PC-9 (cell line): ENCODE results near the gene IL1RAPL1. TPM values are rescaled to one million over a fixed set of nuclear protein-coding genes. Genes with fewer than 3 reads are reported as not detected.

Experiments
- BruUV-seq: library from RNA; stranded (reverse); fragments of 400-500 nt; replicated peaks from 2 replicates; lab custom pipeline; 2021; lab: Mats Ljungman, UMichigan
- CTCF ChIA-PET: fragments of 300-600 bp; sonication (Branson Sonifier 250); formaldehyde crosslinking; loops from one replicate; lab custom pipeline; 2022; ENCODE audit warnings: antibody characterized with exemption; lab: Charles Lee
- POLR2A ChIA-PET: fragments of 300-600 bp; sonication (Branson Sonifier 250); formaldehyde crosslinking; loops from one replicate; lab custom pipeline; 2022; ENCODE audit warnings: antibody characterized with exemption; ENCODE audit not compliant: unreplicated experiment; lab: Charles Lee
- DNase-seq, 2 experiments: peaks; one replicate each; pipeline versions ENCODE4 v3.0.0 to v3.0.0-alpha.2; 2015 to 2022; ENCODE audit warnings: mixed read lengths in 1 of 2
- H2AFZ ChIP-seq: fragments of 200-600 bp; sonication (generic); 2 replicates; pipeline ENCODE4 v1.8.1; 2017; ENCODE audit warnings: antibody characterized with exemption
- H3F3A ChIP-seq: fragments of 200-600 bp; sonication (generic); 2 replicates; pipeline ENCODE4 v1.8.1; 2017; ENCODE audit warnings: antibody characterized with exemption, mild to moderate bottlenecking, low read depth; ENCODE audit not compliant: insufficient read depth
- H3K27ac ChIP-seq: fragments of 200-600 bp; sonication (generic); 2 replicates; pipeline ENCODE4 v1.6.1; 2016; ENCODE audit warnings: mixed run types
- H3K27me3 ChIP-seq: fragments of 200-600 bp; sonication (generic); 2 replicates; pipeline ENCODE4 v1.6.1; 2016; ENCODE audit warnings: low read depth, mixed run types; ENCODE audit not compliant: insufficient read depth
- H3K36me3 ChIP-seq: fragments of 200-600 bp; sonication (generic); 2 replicates; pipeline ENCODE4 v1.6.1; 2016; ENCODE audit warnings: low read depth, mixed run types
- H3K4me1 ChIP-seq: fragments of 200-600 bp; sonication (generic); replicated peaks from 2 replicates; pipeline ENCODE4 v1.6.1; 2016; ENCODE audit warnings: mixed run types; ENCODE audit not compliant: insufficient read depth
- H3K4me2 ChIP-seq: fragments of 200-600 bp; sonication (generic); 2 replicates; pipeline ENCODE4 v1.6.1; 2017; ENCODE audit warnings: mixed run types
- H3K4me3 ChIP-seq: fragments of 200-600 bp; sonication (generic); 2 replicates; pipeline ENCODE4 v1.6.1; 2016; ENCODE audit warnings: mixed run types
- H3K79me2 ChIP-seq: fragments of 200-600 bp; sonication (generic); 2 replicates; pipeline ENCODE4 v1.6.1; 2017; ENCODE audit warnings: low read depth, mixed run types
- H3K9me2 ChIP-seq: fragments of 200-600 bp; sonication (generic); 2 replicates; pipeline ENCODE4 v1.8.1; 2017; ENCODE audit warnings: mild to moderate bottlenecking; ENCODE audit not compliant: insufficient read depth
- H3K9me3 ChIP-seq: fragments of 200-600 bp; sonication (generic); 2 replicates; pipeline ENCODE4 v1.8.1; 2016; ENCODE audit warnings: low read depth; ENCODE audit not compliant: insufficient read depth
- H4K20me1 ChIP-seq: fragments of 200-600 bp; sonication (generic); 2 replicates; pipeline ENCODE4 v1.8.1; 2017; ENCODE audit not compliant: insufficient read depth
- EZH2 ChIP-seq: fragments of 200-600 bp; sonication (generic); IDR thresholded peaks from 2 replicates; pipeline ENCODE4 v1.8.0; 2017; ENCODE audit warnings: antibody characterized with exemption, low read depth
- intact Hi-C: fragments of 100-400 bp; cut with micrococcal nuclease; formaldehyde crosslinking; loops from one replicate; pipeline ENCODE4 v1.10.0; 2022; ENCODE audit not compliant: unreplicated experiment
- total RNA-seq: library from RNA; stranded (reverse); gene quantifications from 2 replicates; pipeline ENCODE4 v1.2.3, GENCODE V29; 2021
- TF ChIP-seq, protein P1 (sequence below): fragments of 200-600 bp; sonication (generic); conservative IDR thresholded peaks from 2 replicates; pipeline ENCODE4 v1.6.1; 2017; ENCODE audit warnings: mixed run types, antibody characterized with exemption, mild to moderate bottlenecking, moderate library complexity

The IL1RAPL1 gene
- total RNA-seq, 1 experiment from 2014 or later: 0.26 TPM

GRCh38 chrX:29067351-29067750 is 480.1 kb downstream of the IL1RAPL1 start:
- no peaks in the 10 kb centered on the region for H3K4me1 ChIP-seq
- TF ChIP-seq, protein P1, sequence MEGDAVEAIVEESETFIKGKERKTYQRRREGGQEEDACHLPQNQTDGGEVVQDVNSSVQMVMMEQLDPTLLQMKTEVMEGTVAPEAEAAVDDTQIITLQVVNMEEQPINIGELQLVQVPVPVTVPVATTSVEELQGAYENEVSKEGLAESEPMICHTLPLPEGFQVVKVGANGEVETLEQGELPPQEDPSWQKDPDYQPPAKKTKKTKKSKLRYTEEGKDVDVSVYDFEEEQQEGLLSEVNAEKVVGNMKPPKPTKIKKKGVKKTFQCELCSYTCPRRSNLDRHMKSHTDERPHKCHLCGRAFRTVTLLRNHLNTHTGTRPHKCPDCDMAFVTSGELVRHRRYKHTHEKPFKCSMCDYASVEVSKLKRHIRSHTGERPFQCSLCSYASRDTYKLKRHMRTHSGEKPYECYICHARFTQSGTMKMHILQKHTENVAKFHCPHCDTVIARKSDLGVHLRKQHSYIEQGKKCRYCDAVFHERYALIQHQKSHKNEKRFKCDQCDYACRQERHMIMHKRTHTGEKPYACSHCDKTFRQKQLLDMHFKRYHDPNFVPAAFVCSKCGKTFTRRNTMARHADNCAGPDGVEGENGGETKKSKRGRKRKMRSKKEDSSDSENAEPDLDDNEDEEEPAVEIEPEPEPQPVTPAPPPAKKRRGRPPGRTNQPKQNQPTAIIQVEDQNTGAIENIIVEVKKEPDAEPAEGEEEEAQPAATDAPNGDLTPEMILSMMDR: no peak
- TF ChIP-seq EZH2: no peak
- BruUV-seq: no TSS peak
- DNase-seq: no peak
- ChIA-PET CTCF (no interaction called here), POLR2A (no interaction called here)
- no peaks in the 10 kb centered on the region for H3K27me3 ChIP-seq
- H4K20me1 ChIP-seq: no peaks in the 10 kb centered on the region
- H3K4me2 ChIP-seq: no peak overlapping the region
- H2AFZ ChIP-seq: no peak overlapping the region
- H3K9me3 ChIP-seq: no peaks in the 10 kb centered on the region
- H3K27ac ChIP-seq: no peak overlapping the region
- H3K4me3 ChIP-seq: no peak overlapping the region
- no peaks in the 10 kb centered on the region for H3K79me2 ChIP-seq
- H3F3A ChIP-seq: no peaks in the 10 kb centered on the region
- H3K36me3 ChIP-seq: no peaks in the 10 kb centered on the region
- intact Hi-C loops: no loop called here
- no peaks in the 10 kb centered on the region for H3K9me2 ChIP-seq

DNA sequence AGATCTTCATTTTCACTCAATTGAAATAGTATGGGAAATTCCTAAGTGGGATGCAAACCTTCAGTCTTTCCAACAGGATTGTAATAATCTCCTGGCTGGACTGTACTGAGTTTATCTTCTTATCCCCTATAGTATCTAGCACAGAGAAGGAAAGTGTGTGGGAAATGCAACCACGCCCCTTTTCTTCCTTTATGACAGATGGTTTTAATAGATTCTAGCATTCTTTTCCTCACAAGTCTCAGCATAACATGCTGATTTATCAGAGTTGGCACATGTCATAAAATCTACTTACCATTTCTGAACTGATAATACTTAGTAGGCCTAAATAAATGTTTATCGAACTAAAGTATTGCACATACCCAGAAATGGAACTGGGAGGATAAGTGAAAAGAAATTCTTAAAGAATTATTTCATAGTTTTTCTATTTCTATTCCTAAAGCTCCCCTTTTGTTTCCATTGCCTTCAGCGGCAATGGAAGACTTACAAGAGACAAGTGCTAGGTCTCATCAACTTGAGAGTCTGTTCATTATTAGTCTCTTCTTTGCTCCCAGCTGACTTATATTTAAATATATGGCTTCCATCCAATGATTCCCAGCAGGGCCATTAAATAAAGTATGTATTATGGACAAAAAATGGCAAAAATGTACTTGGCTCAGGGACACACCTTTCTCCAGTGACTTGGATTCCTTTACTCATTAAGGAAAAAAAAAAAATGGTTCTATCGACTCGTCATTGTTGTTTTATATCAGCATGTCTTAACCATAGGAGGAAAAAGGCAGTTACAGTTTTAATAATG is 484.5 kb downstream of the IL1RAPL1 start:
- no TSS peak for BruUV-seq
- Histone ChIP-seq H3K9me2 (no peaks in the 10 kb centered on the region), H3K36me3 (no peaks in the 10 kb centered on the region), H3F3A (no peaks in the 10 kb centered on the region), H3K79me2 (no peaks in the 10 kb centered on the region), H3K4me1 (no peaks in the 10 kb centered on the region), H4K20me1 (no peaks in the 10 kb centered on the region), H3K27me3 (no peaks in the 10 kb centered on the region), H3K9me3 (no peaks in the 10 kb centered on the region), H2AFZ (no peak overlapping the region), H3K27ac (no peak overlapping the region), H3K4me3 (no peak overlapping the region), H3K4me2 (no peak overlapping the region)
- intact Hi-C loops: no loop called here
- CTCF ChIA-PET: no interaction called here
- no peak for DNase-seq
- POLR2A ChIA-PET: no interaction called here
- no peak for TF ChIP-seq EZH2
- TF ChIP-seq, protein P1: no peak

- Histone ChIP-seq H3K4me3 (no peak overlapping the region), H3K4me1 (no peaks in the 10 kb centered on the region), H3K9me3 (no peaks in the 10 kb centered on the region), H3K27me3 (no peaks in the 10 kb centered on the region), H3K36me3 (no peaks in the 10 kb centered on the region), H3F3A (no peaks in the 10 kb centered on the region), H3K79me2 (no peaks in the 10 kb centered on the region), H4K20me1 (no peaks in the 10 kb centered on the region), H3K9me2 (no peaks in the 10 kb centered on the region), H2AFZ (no peak overlapping the region), H3K27ac (no peak overlapping the region), H3K4me2 (no peak overlapping the region)
- intact Hi-C loops: no loop called here
- DNase-seq: no peak
- no TSS peak for BruUV-seq
- CTCF ChIA-PET: no interaction called here
- POLR2A ChIA-PET: no interaction called here
- TF ChIP-seq, protein P1: no peak
- no peak for TF ChIP-seq EZH2
These were observed 495.3 kb downstream of the IL1RAPL1 start for GRCh38 chrX:29082558-29082957.
